Measurements from ENCODE around the gene MYBPC2.

DNA sequence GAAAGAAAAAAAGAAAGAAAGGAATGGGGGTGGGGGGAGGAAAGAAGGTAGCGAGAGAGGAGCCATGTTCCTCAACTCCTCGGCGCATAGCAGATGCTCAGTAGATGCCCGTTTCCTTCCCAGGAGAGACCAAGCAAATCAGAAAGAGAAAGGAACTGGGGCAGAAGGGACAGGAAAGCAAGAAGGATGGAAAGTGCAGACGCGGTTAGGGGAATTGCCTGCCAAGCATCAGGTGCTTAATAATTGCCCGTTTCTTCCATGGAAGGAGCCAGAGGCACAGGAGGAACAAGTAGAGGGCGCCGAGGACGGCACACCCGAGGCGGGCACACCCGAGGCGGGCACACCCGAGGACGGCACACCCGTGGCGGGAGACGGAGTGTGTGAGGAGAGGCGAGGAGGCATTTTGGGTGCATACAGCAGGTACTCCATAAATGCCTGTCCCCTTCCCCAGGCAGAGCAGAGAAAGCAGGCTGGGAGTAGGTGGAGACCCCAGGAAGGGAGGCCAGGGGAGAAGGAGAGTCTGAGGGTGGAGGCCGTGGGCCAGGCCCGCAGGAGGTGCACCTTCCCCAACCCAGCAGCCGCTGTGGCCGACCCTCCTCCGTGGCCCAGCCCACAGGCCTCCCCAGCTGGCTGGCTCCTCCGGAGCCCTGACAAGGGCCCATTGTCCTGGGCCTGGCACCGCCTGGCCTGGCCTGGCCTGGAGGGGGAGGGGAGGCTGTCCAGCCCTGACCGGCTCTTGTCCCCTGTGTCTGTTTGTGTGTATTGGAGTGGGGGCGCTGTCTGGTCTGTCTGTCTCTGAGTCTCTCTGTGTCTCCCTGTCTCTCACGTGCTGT, 63.7 kb downstream of the MYBPC2 start:
- TF ChIP-seq EZH2 (IDR thresholded peaks at IDR 0.05) (no peak), POLR2AphosphoS5 (IDR thresholded peaks at IDR 0.05; ENCODE audit: borderline replicate concordance, low read depth, low read length) (no peak)

All from SK-N-MC (cell line).